GM18868 (cell line): ENCODE data around the gene SLC25A23.
"Not testable (repeated sequence)": the region's sequence is repeated elsewhere in the genome, so short reads cannot be mapped to it uniquely, and the experiment has no call there.

Experiments
- ATAC-seq: cut with Tn5 transposase; IDR thresholded peaks from one replicate; pipeline ENCODE4 v1.9.1; 2021; ENCODE audit warnings: mild to moderate bottlenecking, moderate library complexity; ENCODE audit not compliant: unreplicated experiment

The SLC25A23 gene

DNA sequence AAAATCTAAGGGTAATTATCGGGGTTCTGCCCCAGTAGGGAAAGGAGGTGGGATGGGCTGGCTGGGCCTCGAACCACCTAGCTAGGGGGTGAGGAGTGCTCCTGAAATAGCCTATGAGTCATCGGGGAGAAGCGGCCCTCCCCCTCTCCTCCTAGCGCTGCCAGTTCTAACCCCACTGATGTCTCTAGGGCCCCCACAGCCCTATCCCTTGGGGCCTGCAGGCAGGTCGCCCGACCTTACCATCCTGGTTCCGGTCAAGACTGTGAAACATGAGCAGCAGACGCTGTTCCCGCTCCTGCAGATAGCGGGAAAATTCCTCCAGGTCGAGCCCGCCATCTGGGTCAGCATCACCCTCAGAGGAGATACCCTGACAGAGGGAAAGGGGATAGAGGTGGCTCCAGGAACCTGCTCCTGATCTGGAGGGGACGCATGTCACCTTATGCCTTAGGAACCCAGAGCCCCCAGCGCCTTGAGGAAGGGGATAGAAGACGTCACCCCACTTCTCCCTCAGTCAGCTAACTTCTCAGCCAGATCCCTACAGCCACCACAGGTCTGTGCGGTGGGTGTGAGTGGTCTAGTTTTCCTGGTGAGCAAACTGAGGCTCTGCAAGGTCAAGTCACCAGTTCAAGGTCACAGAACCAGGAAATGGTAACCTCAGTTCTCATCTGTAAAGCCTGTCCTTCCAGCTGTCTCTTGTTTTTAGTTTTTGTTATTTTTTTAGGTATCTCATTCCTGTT, 1.5 kb downstream of the SLC25A23 start:
- ATAC-seq: no peak

DNA sequence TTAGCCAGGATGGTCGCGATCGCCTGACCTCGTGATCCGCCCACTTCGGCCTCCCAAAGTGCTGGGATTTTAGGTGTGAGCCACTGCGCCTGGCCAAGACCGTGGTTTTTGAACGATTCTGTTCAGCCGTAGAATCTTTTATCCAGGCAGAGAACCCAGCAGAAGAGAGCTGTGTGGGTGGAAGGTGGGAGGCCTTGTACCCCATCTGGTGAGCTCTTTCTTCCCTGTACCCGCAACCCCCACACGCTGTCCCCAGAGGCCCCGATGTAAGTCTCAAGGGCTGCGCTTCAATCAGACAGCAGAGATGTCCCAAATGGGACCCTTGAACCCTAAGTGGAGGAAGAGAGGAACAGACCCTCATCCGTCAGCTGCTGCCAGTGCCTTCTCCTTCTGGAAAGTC, 3.7 kb downstream of the SLC25A23 start:
- ATAC-seq: no peak

DNA sequence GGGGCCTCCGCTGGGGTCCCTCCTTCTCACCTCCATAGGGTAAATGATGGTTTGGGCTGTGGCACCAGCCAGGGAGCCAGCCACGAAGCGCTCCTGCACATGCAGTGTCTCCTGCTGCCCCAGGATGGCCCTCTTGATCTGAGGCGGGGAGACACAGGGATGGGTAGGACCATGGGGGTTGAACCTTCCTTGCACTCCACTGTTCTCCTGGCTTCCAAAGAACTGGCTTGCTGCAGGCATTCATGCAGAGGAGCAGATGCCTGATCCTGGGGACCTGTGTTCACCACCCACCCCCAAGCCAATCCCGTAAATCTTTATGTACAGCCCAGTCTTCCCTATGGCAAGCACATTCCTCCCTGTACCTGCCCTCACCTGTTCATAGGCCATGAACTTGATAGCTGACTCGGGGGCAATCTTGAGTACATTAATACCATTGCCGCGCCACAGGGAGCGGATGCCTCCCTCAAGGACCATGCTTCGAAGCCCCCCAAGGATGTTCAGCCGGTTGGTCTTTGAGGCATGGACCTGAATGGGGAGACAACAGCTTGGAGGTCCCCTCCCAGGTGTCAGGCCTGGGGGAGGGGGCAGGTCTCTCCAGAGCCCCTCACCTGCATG, 5.5 kb downstream of the SLC25A23 start:
- no peak for ATAC-seq

DNA sequence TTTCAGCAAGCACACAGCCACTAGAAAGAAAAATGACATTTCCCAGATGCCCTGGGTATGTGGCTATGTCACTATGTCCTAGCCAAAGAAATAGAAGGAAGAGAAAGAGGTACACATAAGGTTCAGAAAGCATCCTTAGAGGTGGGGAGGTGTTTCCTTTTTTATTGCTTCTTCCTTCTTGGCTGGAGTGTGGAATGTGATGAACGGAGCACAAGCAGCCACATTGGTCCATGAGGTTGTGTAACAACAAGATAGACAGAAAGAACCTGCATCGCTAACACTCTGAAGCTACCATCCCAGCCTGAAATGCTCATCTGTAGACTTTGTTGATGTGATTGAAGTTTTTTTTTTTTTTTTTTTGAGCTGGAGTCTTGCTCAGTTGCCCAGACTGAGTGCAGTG, 6.7 kb downstream of the SLC25A23 start:
- no peak for ATAC-seq

DNA sequence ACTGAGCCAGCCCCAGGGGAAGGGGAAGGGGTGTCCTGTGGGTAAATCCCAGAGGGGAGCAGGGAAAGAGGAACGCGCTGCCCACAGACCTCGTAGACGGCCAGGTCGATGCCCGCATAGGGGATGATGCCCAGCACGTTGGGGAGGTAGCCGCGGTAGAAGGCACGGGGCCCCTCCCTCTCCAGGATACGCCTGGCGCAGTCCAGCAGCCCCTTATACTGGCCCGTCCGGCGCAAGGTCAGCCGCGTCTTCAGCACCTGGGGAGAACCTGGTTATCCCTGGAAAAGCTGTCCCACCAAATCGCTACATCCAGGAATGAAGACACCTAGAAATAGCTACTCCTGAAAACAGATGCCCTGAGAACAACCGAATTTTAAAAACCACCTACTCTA, 7.4 kb downstream of the SLC25A23 start:
- no peak for ATAC-seq

DNA sequence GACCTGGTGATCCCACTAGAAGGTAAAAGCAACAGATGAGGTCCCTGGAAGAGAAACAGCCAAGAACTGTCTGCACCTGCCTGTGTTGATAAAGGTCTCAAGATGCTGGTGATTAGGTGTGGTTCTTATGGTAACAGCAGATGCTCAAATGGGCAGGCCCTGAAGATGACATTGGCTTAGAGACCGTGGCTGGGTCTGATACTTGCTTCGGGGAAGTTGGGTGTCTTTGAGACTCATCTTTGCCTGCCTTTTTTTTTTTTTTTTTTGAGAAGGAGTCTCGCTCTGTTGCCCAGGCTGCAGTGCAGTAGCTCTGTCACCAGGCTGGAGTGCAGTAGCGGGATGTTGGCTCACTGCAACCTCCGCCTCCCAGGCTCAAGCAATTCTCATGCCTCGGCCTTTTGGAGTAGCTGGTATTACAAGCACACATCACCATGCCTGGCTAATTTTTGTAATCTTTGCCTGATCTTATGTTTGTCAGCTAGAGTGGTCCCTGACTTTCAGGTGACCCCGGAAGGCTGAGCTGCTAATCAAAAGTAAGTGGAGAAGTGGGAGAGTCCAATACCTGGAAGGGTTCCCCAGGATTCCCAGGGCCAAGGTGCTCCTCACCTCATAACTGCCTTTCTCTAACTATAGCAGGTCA, 7.9 kb downstream of the SLC25A23 start:
- ATAC-seq: no peak

DNA sequence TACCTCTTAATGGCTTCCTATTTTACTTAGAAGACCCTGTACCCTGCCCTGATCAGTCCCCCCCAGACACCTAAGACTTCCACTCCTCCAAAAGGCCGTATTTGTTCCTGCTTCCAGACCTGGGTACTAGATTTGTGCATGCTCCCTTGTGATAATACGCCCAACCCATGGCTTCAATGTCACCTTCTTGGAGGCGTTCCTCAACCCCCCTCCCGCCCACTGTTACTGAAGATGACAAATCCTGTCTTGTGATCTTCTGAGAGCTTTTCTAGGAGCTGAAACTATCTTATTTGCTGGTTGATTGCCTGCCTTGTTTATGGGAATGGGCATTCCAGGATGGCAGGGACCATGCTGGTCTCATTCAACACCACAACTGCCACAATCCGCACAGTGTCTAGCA, 9.4 kb downstream of the SLC25A23 start:
- ATAC-seq: no peak

DNA sequence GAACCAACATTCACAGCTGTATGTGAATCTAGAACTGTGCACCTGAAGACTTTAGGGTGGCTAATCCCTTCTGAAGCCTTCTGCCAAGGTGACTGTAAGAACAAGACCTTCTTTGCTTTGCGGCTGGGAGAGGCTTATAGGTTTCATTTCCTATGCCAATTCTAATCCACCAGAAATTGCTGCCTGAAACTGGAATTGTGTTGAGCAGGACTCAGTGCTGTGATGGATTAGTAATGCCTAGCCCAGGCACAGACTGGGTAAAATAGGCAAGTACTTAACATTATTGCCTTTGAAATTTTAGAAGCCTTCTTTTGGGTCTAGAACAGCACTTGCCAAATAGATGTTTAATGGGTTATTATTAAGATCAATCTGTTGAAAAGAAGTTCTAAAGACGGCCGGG, 11.5 kb downstream of the SLC25A23 start:
- no peak for ATAC-seq

DNA sequence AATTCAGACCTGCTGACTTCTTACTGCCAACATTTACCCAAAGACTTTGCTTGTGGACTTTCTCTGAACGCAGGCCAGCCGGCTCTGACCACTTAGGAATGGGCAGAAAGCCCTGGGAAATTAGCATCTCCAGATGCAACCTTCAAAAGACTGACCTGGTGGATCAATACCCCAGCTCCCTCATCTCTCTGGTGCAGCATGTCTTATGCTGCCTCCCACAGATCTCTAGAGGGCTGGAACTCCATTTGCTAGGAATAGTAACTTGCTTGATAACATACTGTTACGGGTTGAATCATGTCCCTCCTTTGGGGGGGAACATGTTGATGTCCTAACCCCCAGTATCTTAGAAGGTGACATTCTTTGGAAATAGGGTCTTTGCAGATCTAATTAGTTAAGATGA, 13.1 kb downstream of the SLC25A23 start:
- no peak for ATAC-seq

DNA sequence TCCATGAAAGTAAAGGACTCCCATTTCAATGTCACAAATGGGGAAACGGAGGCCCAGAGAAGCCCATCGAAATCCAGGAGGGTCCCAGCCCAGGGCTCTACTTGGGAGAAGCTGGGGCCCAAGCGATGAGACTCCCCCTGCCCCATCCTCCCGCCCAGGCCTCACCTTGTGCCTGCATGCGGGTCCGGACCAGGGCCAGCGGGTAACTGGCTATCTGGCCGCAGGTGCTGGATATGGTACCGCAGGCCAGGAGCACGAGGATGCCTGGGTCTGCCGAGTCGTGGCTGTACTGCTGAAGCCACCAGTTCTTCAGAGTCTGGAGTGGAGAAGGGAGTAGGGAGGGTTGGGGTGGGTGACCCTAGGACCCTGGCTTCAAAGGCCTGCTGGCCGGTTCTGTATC, 15.6 kb downstream of the SLC25A23 start:
- ATAC-seq: no peak

DNA sequence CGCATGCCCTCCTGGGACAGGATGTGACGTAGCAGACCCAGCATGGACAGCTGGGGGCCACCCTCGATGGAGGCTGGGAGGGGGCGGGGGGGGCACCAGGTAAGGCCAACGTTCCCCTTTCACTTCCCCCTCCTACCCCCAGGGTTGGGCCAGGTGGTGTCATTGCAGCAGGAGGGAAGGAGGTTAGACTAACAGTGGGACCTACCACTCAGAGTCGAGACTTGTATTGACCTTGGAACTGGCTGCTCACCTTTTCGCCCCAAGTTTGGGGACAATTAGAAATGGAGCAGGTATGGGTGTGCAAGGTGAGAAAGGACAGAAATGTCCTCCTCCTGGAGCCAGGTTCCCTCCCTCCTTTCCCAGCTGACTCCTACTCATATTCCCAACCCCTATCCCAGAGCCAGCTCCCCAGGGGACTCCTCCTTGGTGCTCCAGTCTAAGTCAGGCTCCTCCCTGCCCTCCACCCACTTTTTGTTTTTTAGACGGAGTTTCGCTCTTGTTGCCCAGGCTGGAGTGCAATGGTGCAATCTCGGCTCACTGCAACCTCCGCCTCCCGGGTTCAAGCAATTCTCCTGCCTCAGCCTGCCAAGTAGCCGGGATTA, 17.4 kb downstream of the SLC25A23 start:
- ATAC-seq: no peak

DNA sequence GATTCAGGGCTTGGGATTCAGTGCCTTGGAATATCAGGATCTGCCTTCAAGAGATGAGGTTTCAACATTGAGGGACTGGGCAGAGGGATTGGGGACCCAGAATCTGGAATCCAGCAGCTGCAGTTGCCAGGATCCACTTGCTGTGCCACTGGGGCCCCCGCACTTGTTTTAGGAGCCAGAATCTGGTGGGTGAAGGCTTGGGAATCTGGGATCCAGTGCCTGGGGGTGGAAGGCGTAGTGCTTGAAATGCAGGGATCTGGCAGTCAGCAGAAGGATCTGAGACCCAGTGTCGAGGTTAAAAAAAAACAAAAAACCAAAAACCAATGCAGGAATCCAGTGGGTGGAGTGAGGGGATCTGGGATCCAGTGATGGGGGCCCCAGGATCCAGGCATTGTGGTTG, 18.7 kb downstream of the SLC25A23 start:
- no peak for ATAC-seq

DNA sequence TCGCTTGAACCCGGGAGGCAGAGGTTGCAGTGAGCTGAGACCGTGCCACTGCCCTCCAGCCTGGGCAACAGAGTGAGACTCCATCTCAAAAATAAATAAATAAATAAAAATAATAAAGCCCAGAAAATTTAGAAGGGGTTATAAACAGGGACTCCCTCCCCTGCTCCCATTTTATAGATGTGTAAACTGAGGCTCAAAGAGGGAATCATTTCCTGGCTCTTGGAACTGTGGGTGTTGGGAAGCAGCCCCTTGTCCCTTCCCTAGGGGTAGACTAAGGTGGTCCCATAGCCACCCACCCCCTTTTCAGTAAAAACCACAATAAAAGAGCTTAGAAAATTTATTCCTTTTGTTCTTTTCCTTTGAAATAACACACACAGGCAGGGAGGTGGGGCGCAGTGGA, 19.8 kb downstream of the SLC25A23 start:
- no peak for ATAC-seq

DNA sequence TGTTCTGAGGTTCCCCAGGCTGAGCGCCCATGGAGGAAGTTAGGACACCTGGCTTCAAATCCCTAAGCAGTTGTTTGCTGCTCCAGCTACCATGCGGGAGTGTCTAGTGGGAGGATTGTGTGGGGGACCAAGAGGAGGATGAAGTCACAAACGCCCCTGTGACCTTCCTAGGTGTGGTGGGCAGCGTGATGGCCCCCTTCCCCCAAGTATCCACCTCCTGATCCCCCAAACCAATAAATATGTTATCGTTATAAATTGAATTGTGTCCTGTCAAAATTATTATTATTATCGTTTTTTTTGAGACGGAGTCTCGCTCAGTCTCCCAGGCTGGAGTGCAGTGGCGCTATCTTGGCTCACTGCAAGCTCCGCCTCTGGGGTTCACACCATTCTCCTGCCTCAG, 25.9 kb downstream of the SLC25A23 start, which contains the start of gene SLC25A41:
TSS of gene SLC25A41 (minus strand) at position 101 of the 400 bp plus-strand sequence. CDS start at position 31, 70 bp downstream.
- ATAC-seq: no peak

DNA sequence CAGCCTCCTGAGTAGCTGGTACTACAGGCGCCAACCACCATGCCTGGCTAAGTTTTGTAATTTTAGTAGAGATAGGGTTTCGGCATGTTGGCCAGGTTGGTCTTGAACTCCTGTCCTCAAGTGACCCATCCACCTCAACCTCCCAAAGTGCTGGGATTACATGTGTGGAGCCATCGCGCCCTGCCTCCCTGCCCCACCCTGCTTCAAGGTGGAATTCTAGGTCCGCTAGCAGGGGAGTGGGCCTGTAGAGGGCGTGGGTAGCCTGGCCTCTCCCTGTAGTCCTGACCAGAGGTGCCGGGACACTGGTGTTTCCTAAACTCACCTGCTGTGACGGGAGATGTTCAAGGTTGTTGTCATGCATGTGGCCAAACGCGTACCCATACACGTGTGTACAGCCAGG, 26.4 kb downstream of the SLC25A23 start:
- ATAC-seq: no peak

DNA sequence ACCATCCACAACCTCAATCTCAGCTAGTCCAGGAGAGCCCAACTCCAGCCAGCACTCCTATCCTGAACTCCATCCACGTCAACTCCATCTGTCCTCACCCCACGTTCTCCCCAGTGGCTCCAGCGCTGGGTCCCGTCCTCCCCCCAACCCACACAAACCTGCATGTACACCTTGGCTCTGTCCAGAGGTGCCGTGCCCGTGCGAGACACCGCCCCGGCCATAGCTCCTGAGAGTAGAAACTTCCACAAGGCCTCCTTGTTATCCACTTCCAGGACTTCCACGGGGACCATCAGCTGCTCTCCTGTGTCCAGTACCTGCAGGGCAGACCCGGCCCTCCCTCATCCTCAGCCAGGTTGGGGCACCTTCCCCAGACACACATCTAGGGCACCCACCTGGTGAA, 27.7 kb downstream of the SLC25A23 start:
- ATAC-seq: no peak

DNA sequence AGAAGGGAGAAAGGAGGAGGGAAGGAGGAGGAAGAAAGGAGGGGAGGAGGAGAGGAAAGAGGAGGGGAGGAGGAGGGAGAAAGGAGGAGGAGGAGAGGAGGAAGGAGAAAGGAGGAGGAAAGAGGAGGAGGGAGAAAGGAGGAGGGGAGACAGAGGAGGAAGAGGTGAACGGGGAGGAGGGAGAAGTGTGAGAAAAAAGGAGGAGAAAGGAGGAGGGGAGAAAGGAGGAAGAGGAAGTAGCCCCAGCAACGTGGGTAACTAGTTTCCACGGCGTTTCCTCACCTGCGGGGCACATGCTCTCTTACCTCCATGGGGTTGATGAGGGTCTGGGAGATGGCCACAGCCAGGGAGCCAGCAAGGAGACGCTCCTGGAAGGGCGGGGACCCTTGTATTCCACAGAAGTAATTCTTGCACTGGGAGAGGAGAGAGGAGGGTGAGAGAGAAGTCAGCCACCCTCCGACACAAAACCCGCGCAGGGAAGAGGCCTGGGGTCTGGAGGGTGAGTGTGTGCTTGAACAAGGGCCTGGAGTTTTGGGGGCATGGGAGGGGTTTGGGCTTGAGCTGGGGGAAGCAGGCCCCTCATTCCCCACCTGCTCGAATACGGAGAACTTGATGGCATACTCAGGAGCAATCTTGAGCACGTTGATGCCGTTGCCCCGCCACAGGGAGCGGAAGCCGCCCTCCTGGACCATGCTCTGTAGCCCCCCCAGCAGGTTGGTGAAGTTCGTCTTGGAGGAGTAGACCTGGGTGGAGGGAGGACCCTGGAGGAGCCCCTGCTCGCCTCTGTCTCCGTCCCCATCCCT, 30.0 kb downstream of the SLC25A23 start:
- no peak for ATAC-seq

DNA sequence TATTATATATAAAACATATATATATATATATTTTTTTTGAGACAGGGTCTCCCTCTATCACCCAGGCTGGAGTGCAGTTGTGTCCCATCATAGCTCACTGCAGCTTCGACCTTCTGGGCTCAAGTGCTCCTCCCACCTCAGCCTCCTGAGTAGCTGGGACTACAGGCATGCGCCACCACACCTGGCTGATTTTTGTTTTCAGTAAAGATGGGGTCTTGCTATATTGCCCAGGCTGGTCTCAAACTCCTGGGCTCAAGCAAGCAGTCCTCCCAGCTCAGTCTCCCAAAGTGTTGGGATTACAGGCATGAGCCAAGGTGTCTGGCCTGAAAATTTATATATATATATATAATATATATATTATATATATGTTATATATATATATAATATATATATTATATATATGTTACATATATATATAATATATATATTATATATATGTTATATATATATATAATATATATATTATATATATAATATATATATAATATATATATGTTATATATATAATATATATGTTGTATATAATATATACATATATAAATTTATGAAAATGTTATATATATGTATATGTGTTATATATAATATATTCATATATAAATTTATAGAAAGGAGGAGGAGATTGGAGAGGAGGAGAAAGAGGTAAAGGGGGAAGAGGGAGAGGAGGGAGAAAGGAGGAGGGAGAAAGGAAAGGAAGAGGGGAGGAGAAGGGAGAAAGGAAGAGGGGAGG, 30.7 kb downstream of the SLC25A23 start:
- ATAC-seq: not testable (repeated sequence)

DNA sequence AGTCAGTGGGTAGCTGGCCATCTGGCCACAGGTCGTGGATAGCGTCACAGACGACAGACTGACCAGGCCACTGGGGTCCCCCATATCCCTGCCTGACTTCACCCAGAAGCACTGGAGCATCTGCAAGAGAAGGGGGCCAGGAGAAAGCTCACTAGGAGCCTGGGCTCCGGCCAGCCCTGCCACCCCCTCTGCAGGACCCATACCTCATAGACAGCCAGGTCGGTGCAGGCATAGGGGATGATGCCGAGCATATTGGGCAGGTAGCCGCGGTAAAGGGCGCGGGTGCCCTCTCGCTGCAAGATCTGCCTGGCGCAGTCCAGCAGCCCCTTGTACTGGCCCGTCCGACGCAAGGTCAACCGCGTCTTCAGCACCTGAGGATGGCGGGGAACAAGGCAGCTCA, 32.5 kb downstream of the SLC25A23 start:
- no peak for ATAC-seq
